GM19395 (cell line): ENCODE results near the gene TLCD4.
"Not testable (repeated sequence)": the region's sequence is repeated elsewhere in the genome, so short reads cannot be mapped to it uniquely, and the experiment has no call there.

Experiments used
- ATAC-seq: cut with Tn5 transposase; IDR thresholded peaks from one replicate; pipeline ENCODE4 v1.9.1; 2021; ENCODE audit warnings: mild to moderate bottlenecking, moderate library complexity; ENCODE audit not compliant: unreplicated experiment

Gene TLCD4, protein sequence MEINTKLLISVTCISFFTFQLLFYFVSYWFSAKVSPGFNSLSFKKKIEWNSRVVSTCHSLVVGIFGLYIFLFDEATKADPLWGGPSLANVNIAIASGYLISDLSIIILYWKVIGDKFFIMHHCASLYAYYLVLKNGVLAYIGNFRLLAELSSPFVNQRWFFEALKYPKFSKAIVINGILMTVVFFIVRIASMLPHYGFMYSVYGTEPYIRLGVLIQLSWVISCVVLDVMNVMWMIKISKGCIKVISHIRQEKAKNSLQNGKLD

DNA sequence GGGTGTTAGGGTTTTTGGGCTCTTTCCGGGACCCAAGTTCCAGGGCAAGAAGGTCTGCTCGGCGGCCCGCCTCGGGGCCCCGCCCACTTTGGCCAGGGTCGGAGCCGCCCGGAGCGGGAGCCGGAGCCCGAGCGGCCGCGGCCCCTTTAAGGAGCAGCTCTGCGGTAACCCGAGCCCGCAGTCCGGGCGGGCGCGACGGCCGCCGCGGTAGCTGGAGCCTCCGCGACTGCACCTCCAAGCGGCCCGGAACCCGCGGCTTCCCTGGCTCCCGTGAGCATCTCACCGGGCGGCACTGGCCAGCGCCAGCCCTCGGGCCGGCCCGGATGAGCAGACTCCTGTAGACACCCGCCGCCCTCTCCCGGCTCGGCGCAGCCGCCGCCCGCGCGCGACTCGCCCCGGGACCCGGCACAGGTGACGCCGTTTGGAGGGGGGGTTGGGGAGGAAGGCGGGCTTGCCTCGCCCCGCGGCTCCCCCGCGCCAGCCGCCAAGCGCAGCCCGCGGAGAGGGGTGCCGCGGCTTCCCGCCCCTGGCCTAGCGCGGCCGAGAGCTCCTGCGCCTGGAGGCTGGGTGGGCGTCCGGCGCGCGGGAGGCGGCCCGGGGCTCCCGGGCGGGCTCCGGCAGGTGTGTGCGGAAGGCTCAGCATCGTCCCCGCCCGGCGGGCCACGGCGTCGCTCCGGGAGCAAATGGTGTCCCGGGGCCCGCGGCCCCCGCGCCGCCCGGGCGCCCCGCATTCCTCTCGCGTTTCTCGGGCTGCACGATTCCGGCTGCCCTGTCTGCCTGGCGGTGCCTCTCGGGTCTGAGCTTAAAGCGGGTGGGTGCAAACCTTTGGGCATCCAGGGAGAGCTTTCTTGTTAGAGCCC is at the start of gene TLCD4:
TSS of gene TLCD4 (plus strand) at position 149 of the 860 bp plus-strand sequence. CDS start 26,547 bp downstream, outside the sequence.
- ATAC-seq = peak; percentile 65

DNA sequence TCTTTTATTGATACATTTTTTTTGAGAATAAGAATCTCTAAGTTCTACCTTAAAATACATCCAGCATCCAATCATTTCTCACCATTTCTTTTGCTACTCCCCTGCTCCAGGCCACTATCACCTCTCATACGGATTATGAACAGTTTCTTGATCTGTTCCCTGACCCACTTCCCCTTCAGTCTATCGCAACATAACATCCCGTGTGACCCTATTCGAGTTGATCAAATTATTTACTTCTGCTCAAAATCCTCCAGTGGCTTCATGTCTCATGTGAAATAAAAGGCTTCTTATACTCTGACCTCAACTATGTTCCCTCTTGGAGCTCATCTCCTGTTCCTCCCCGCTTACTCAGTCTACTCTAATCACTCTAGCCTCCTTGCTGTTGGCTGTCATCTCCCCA is 49.6 kb upstream of the TLCD4 start:
- no peak for ATAC-seq

DNA sequence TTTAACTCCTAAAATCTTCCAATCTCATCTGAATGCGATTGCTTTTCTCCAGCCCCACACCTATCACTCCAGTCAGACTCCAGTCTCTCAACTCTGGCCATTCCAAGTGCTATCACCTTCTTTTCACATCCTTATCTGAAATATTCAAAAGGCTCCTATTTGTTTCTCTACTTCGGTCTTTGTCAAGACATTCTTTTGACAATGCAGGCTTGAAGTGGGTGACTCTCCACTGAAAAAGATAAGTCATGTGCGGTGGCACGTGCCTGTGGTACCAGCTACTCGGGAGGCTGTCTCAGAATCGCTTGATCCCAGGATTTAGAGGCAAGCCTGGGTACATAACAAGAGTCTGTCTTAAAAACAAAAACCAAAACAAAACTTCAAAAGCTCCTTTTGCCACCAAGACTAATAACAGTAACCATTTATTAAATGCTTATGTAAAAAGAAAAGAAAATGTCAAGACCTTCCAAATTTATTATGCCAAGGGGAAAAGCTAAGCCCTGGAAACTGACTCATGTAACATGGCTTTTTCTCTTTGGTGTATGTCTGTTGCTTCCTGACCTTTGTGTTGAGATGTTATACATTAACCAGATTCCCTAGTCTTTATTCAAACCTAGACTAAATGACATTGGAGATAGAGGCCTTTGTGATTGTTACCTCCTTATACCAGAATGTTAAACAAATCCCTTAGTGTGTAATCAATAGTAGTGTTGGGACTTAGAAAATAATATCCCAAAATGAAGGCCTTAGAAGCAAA is 48.0 kb upstream of the TLCD4 start:
- no peak for ATAC-seq

DNA sequence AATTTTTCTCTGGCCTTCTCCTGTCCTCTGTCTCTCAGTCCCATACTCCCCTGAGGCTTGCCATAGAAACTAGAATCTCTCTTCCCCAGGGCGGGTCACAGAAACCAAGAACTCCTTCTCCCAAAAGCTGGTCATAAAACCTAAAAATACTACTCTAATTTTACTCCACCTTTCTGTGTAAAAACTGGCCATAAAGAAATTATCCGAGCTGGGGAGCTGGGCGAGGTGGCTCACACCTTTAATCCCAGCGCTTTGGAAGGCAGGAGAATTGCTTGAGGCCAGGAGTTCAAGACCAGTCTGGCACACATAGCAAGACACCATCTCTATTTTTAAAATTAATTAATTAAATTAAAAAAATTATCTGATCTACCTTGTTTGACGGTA is 47.5 kb upstream of the TLCD4 start:
- ATAC-seq = no peak

DNA sequence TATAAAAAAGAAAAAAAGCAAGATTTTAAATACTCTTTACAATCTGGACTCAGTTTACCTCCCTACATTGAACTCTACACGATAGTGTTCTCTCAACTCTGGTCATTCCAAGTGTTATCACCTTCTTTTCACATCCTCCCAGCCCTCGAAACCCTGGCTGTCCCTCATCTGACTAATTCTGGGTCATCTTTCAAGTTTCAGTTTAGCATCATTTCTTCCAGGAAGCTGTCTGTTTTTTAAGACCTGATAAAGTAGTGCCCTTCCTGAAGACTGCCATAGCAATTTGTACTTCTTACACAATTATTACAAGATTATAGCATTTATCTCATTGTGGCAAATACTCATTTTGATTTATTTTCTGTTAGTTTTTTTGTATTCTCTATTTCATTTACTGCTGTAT is 45.6 kb upstream of the TLCD4 start:
- no peak for ATAC-seq

DNA sequence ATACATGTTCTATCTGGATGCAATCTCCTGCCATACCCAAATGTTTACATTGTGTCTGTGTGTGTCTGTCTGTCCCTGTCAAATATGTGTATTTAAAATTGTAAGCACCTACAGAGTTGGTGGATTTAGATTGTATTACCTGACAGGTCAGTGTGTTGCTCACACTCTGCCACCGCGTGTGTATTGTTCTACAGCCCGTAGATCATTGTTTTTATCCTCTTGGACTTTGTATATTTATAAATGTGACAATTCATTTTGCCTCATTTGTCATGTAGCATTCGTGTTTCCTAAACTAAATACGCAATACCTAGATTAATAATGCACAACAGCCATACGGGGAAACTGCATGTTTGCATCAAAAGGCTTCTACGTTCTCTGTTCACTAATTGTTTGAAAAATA is 45.0 kb upstream of the TLCD4 start:
- ATAC-seq = peak; percentile 3

DNA sequence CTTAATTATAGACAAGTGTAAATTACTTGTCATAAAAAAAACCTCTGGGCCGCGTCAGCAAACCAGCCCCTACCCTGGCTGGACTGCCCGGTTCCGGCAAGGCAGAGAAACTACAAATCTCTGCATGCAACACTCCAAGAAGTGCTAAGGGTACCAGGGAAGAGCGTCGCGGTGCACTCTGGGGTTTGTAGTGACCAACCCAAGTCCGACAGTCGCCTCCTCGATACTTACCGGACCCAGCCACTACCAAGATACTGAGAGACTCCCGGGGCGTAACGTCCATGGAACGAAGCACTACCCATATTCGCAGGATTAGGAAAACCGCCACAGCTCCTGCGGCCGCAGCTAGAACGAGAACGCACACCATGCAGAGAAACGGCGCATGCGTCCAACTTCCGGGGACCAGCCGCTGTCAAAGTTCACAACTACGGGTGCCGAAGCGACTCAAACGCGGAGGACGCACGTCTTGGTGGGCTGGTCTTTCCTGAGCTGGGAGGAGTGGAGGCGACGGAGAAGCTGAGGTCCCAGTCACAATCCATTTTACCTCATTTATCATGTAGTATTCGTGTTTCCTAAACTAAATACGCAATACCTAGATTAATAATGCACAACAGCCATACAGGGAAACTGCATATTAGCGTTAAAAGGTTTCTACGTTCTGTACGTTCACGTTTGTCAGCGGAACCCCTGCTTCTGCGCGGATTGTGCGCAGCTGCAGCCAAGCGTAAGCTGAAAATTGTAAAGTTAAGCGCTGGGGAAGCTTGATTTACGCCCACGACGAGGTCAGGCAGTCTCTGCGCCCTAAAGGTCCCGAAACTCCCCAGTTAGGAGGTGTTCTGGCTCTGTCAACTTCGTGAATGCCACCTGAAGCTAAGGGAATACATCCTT is 44.4 kb upstream of the TLCD4 start, which contains the start of gene ALG14:
TSS of gene ALG14 (minus strand) at position 420 of the 888 bp plus-strand sequence. CDS start at position 367, 53 bp downstream.
- ATAC-seq = peak; percentile 96

DNA sequence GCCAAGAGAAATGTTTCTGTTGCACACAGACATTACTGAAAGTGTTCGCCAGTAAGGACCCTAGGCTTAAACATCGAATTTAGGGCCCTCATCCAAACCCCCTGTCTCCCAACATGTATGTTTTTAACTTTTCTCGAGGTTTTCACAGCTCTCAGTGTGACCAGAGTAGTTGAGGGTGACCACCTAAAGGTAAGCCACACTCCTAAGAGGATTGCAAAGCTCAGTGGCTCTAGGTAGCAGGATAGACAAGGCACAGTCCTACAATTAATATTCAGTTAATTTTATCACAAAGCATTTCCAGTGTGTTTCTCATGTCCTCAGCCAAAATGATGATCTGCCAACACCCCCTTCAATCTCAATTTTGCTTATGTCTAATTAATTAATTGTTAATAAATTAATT is 43.7 kb upstream of the TLCD4 start:
- peak; percentile 6 for ATAC-seq

DNA sequence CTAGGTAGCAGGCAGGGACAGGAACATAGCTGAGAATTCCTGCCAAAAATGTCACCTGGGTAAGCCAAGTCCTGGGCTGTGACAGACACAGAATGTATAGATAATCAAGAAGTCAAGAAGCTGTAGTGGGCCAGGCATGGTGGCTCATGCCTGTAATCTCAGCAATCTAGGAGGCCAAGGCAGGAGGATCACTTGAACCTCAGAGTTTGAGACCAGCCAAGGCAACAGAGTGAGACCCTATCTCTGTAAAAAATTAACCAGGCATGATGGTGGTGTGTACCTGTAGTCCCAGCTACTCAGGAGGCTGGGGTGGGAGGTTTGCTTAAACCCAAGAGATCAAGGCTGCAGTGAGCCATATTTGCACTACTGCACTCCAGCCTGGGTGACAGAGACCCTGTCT is 41.1 kb upstream of the TLCD4 start:
- ATAC-seq = no peak

DNA sequence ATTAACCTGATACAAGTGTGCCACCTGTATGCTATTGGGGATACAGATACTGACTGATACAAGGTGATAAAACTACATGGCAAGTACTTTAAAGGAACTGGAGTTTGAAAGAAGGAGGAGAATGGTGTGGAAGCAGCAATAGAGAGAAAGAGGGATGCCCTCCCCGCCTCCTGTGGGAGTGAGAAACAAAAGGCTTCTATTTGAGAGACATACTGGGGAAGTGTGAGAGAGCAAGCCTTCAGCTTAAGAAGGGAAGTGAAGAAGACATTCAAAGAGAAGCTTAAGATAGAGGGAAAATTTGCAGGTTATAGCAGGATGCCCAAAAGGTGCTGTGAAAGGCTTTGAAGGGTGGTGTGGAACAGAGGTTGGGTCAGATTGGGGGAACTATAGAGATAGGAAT is 36.7 kb upstream of the TLCD4 start:
- no peak for ATAC-seq

DNA sequence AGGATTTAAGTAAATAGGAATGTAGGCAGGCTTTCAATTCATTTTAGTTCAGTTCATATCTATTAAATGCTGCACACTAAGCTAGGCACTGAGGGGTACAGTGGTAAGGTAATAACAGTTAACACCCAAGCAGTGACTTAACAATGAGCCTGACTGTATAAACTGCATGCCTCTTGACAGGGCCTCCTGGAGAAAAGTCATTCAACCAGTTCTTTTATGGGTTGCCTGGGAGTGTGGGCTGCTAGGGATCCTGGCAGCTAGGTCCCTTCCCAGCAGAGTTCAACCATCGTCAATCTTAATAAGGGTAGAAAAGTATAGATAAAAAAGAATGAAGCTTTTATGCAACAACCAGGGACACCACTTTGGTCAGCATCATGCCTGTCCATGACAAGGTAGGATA is 36.3 kb upstream of the TLCD4 start:
- ATAC-seq = no peak

DNA sequence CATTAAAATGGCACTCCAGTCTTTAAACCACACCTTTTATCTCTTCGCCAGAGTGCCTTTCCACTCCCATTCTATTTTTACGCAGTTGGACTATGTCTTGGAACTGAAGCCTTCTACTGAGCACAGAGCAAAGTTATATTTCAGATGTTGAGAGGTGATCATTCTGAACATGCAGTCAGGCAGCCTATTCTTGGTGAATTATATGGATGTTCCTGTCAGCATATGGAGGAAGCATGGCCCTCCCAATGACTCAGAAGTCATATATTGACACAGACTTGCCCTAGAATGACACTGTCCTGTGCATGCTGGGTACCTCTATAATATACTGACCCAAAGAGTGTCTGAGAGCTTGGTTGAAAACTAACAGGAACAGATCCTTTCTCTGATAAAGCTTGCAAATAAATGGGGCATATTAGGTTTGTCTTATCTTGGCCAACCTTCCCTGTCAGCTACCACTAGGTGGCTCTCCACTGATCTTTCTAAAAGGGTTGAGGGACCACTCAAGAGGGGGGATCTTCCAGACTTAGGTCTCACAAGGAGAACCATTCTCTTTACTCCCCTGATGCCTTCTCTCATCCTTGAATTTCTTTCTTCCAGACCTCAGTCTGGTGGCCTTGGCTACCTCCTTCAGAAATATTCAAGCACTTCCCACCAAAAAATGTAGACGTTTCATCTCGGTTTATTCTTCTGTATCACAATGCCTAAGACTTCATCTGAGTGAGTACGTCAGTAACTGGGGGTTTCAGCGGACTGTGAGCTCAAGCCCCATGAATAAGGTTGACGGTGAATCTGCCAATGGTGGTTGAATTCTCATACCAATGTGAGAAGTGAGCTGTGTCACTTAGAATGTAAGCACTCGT is 32.6 kb upstream of the TLCD4 start:
- ATAC-seq = peak; percentile 80

DNA sequence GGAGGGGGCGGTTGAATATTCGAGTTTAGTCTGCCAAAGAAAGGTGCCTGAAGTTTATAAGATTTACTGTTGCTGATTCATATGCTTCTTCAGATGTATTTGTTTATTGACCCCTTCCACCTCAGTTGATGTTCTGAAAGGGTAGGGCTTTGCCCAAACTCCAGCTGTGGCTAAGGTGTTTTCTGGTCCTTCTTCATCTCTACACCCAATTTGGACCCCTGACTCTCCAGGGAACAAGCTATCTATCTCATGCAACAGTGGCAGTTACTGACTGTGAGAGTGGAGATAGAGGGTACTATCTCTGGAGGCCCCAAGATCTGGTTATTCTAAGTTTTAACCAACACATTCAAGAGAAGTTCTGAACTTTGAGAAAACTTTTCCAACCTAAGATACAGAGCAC is 31.8 kb upstream of the TLCD4 start:
- ATAC-seq = no peak

DNA sequence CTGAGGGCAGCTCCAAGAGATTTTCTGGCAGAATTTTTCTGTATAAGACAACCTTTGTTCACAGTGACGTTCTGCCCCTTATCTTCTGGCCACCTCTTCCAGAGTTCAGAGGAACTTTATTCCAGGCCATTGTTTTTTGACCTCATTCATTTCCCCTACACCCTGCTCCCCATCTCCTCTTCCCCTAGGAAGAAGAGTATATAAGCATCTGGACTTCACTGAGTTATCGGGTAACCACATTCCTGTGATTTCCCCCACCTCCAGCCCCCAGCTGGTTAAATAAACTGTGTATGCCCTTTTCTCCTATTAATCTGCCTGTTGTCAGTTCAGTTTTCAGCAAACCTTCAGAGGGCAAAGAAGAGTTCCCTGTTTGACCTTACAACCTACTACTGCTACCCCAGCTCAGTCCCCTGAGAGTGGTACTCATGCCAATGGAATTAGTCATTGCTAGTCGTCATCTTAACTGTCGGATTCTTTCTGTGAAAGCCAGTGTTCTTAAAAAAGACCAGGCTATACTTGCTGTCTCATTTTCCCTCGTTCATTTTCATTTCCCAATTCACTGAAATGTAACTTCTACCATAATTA is 30.1 kb upstream of the TLCD4 start:
- no peak for ATAC-seq

DNA sequence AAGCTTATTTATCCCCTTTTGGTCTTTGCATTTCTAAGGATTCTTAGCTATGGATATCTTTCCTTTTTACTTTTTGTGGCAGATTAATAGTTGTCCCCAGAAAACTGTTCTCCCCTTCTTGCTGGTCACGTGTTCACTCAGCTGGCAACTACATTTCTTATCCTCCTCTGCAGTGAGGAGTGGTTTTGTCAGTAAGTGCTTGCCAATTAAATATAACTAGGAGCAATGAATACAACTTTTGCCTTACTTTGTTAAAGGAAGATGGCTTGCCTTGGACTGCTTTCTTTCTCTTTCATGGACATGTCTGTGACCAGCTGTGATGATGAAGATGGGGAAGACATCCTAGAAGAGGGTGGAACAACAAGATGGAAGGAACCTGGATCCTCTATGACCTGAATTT is 28.9 kb upstream of the TLCD4 start:
- ATAC-seq = no peak

DNA sequence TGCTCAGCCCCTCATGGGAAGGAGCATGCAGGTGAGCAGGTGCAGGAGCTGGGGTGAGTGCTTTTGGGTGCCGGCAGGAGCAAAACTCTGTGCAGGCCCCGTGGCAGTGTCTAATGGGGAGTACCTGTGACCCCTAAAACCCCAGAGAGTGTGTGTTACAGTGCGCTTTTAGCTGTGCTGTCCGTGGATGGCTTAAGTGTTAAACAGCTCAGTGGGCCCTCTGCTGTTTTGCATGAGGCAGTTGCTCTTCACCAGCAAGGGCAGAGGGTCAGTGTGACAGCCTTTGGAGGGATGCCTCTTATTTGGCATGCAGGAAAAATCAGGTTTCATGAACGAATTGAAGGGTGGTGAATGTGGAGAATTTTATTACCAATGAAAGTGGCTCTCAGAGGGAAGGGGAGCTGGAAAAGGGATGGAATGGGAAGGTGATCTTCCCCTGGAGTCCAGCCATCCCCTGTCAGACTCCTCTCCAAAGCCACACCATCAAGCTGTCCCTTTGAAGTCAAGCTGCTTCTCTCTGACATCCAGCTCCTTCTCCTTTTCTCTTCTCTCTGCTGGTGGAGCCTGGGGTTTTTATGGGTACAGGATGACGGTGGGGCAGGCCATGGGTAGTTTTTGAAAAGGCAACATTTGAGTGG is 27.4 kb upstream of the TLCD4 start:
- ATAC-seq = no peak

DNA sequence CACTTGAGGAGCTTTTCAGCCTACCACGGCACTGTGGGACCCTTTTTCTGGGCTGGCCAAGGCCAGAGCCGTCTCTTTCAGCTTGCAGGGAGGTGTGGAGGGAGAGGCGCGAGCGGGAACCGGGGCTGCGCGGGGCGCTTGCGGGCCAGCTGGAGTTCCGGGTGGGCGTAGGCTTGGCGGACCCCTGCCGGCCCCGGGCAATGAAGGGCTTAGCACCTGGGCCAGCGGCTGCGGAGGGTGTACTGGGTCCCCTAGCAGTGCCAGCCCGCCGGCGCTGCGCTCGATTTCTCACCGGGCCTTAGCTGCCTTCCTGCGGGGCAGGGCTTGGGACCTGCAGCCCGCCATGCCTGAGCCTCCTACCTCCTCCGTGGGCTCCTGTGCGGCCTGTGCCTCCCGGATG is 25.9 kb upstream of the TLCD4 start:
- ATAC-seq = not testable (repeated sequence)

DNA sequence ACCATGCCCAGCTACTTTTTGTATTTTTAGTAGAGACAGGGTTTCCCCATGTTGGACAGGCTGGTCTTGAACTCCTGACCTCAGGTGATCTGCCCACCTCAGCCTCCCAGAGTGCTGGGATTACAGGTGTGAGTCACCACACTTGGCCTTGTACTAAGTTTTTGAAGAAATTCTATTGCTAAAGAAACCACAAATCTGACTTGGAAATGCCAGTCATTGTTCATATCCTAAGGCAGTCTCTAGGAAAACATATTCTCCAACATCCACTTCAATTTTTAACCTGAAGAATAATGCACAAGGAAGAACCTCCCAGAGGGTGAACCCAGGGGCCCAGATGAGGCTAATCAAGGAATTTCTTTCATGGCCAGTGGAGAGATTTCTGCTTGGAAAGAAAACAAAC is 24.3 kb upstream of the TLCD4 start:
- ATAC-seq = not testable (repeated sequence)

DNA sequence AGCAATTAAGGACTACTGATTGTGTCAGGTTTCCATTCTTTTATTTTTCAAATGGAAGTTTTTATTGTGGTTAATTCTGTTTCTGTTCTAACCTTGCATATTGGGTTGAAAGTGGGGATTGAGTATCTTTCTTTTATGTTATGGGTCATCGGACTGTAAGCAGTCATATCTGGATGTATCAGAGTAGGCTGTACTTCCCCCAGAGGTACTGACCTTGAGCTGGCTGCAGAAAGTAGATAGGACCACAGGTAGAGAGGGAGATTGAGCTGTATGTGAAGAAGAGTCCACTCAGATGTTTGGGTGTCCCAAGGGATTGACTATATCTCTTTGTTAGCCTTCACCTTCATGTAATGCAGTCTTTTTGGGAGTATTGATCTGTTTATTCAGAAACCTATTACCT is 23.9 kb upstream of the TLCD4 start:
- ATAC-seq = no peak
